Esophagus muscularis mucosa (tissue), 4 donors: ENCODE data around the gene CCDC24.

Source experiments
- CTCF ChIP-seq, 3 experiments: fragments of 200-600 bp in 2 of 3; fragments of 450-650 bp in 1 of 3; sonication (generic) in 2 of 3; IDR thresholded peaks; one replicate each; pipeline ENCODE4 v1.5.1; 2017 to 2019; ENCODE audit warnings: antibody characterized with exemption in 3 of 3, mild to moderate bottlenecking in 2 of 3, moderate library complexity in 1 of 3
- EP300 ChIP-seq: sonication (generic); formaldehyde crosslinking; IDR thresholded peaks from one replicate; pipeline ENCODE4 v1.6.1; 2017; ENCODE audit warnings: antibody characterized with exemption
- POLR2A ChIP-seq: fragments of 450-650 bp; IDR thresholded peaks from one replicate; pipeline ENCODE4 v1.6.1; 2017; ENCODE audit warnings: antibody characterized with exemption, moderate library complexity, mild to moderate bottlenecking, low read depth
- POLR2AphosphoS5 ChIP-seq, 2 donors: sonication (generic); formaldehyde crosslinking; IDR thresholded peaks; one replicate each; pipeline ENCODE4 v1.6.1; 2017; ENCODE audit warnings: antibody characterized with exemption in 2 of 2

DNA sequence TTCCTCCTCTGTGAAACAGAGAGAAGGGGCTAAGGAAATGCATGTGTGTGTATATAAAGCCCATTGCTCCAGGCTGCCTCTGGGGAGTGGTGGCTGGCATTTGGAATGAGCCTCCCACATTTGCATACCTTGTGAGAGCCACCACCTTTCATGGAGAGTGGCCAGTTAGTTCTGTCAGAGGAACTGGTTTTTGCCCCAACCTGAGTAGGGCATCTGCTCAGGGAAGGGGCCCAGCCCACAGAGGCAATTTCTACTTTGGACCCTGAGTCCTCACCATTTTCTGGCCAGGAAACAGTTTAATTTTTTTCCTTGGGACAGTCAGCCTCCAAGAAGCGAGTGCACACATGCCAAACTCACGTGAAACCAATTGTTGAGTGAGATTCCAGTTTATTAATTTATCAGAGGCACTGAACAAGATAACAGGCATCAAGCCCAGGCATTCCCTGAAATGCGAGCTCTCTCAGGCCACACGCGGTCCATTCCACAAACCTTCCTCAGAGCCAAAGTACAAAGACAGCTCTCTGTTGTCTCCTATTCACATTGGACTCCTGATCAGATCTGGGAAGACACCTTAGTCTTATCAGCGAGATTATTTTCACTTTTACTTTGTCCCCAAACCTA is 40.9 kb downstream of the CCDC24 start:
- no peak for TF ChIP-seq CTCF (IDR thresholded peaks at IDR 0.05)
- TF ChIP-seq POLR2A = no peak
- TF ChIP-seq POLR2AphosphoS5 (IDR thresholded peaks at IDR 0.05) = no peak
- no peak for TF ChIP-seq EP300
